ENCODE data around the gene SEMA4D.

Gene SEMA4D

GRCh38 chr9:89508951-89509615 is 11.2 kb upstream of the SEMA4D start:
- DNase-seq (ENCODE audit: low read depth), result no peak
- no peak overlapping the region for H3K4me3 ChIP-seq (ENCODE audit: control insufficient read depth, low read depth, low read length)
- TF ChIP-seq CTCF (IDR thresholded peaks at IDR 0.05; ENCODE audit: control insufficient read depth, insufficient read depth, low read depth, low read length, missing control alignments), result no peak

- no peak for TF ChIP-seq CTCF (IDR thresholded peaks at IDR 0.05; ENCODE audit: control insufficient read depth, insufficient read depth, low read depth, low read length, missing control alignments)
- H3K4me3 ChIP-seq (ENCODE audit: control insufficient read depth, low read depth, low read length), result no peak overlapping the region
- no peak for DNase-seq (ENCODE audit: low read depth)
These were observed 8.0 kb upstream of the SEMA4D start for GRCh38 chr9:89505911-89506310.

GRCh38 chr9:89505048-89505447 is 7.1 kb upstream of the SEMA4D start:
- no peak for TF ChIP-seq CTCF (IDR thresholded peaks at IDR 0.05; ENCODE audit: control insufficient read depth, insufficient read depth, low read depth, low read length, missing control alignments)
- H3K4me3 ChIP-seq (ENCODE audit: control insufficient read depth, low read depth, low read length), result no peak overlapping the region
- DNase-seq (ENCODE audit: low read depth), result no peak

GRCh38 chr9:89502671-89503070 is 4.8 kb upstream of the SEMA4D start:
- TF ChIP-seq CTCF (IDR thresholded peaks at IDR 0.05; ENCODE audit: control insufficient read depth, insufficient read depth, low read depth, low read length, missing control alignments), result no peak
- H3K4me3 ChIP-seq (ENCODE audit: control insufficient read depth, low read depth, low read length), result no peak overlapping the region
- no peak for DNase-seq (ENCODE audit: low read depth)

GRCh38 chr9:89502038-89502601 is 4.2 kb upstream of the SEMA4D start:
- H3K4me3 ChIP-seq (ENCODE audit: control insufficient read depth, low read depth, low read length), result no peak overlapping the region
- DNase-seq (ENCODE audit: low read depth), result no peak
- no peak for TF ChIP-seq CTCF (IDR thresholded peaks at IDR 0.05; ENCODE audit: control insufficient read depth, insufficient read depth, low read depth, low read length, missing control alignments)

GRCh38 chr9:89501311-89501898 is 3.5 kb upstream of the SEMA4D start:
- no peak for TF ChIP-seq CTCF (IDR thresholded peaks at IDR 0.05; ENCODE audit: control insufficient read depth, insufficient read depth, low read depth, low read length, missing control alignments)
- DNase-seq (ENCODE audit: low read depth), result no peak
- no peak overlapping the region for H3K4me3 ChIP-seq (ENCODE audit: control insufficient read depth, low read depth, low read length)

All from AG09309 (cell line).